ENCODE results near the gene CDK19.

Gene CDK19

DNA sequence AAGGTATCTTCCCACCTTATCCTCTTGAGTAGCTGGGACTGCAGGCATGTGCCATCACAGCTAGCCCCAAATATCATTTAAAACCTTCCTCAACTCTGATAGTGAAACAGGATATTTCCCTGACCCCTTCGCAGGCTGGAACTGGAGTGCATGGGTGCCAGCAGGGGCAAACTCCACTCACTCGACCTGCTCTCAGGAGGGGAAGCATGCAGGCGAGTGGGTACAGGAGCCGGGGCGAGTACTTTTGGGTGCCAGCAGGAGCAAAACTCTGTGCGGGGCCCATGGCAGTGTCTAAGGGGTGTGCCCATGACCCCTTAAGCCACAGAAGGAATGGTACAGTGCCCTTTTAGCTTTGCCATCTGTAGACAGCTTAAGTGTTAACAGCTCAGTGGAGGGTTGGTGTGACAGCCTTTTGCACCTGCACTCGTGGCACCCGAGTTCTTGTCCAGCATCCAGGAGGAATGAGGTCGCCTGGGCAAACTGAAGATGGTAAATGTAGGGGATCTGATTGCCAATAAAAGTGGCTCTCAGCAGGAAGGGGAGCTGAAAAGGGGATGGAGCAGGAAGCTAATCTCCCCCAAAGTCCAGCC, 155.1 kb downstream of the CDK19 start:
- no peak for DNase-seq (ENCODE audit: insufficient read length, low spot score)
- TF ChIP-seq POLR2A (IDR thresholded peaks at IDR 0.05; ENCODE audit: low read depth, low read length) = no peak
- no peak for FAIRE-seq

DNA sequence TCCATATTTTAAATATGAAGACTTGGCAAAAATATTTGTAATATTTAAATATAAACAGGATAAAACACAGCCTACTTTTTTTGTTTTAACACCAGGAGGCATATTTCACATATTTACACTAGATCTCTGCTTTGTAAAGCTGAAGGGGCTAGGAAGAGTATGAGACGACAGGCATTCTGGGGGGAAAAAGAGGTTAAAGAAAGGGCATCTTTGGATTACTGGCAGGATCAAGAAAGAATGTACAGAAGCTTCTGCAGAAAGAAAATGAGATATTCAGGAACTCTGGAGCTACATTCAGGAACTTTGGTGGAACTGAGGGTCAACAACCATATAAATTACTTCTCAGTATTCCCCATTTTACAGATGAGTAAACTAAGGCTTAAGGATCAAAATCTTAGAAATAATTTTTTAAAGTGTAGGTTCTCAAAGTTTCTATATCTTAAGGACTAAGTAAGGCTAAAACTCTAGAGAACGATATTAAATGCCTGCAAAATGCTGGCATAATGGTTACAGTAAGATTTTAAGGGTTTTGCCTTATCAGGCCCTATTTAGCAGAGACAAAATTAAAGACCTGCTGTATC, 156.5 kb downstream of the CDK19 start:
- no peak for TF ChIP-seq POLR2A (IDR thresholded peaks at IDR 0.05; ENCODE audit: low read depth, low read length)
- DNase-seq (ENCODE audit: insufficient read length, low spot score) (no peak), FAIRE-seq (no peak)

DNA sequence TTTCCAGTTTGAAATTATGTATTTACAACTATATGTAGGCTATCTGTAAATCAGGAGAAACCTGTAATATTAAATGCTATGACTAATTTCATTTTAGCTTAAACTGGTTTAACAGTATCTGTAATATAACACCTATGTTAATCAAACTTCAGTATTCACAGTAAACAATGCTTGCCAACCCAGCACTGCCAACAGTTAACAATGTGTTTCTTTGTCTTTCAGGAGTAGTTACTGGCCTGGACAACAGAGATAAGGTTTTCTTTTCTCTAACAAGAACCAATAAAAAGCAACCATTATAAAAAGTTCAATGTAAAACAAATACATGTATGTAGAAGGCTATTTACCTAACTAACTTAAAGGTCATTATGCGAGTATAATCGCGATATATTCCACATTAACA, 158.8 kb downstream of the CDK19 start:
- DNase-seq (ENCODE audit: insufficient read length, low spot score) = no peak
- no peak for TF ChIP-seq POLR2A (IDR thresholded peaks at IDR 0.05; ENCODE audit: low read depth, low read length)
- no peak for FAIRE-seq

DNA sequence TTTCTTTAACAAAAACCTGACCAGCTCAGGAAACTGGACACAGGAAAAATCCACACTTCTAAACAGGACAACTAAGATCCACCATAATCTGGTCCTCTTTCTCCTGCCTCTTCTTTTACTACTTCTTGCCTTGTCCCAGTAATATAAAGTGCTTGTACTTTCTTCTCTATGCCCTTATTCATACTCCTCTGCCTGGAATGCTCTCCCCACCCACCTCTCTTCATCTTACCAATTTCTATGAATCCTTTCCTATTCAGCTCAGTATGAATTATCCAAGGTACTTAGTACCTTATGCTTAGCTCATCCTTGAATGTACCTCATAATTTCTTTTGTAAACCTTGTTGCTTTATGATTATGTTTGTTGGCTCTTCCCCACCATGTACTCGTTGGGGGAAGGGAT, 159.4 kb downstream of the CDK19 start:
- FAIRE-seq = no peak
- no peak for DNase-seq (ENCODE audit: insufficient read length, low spot score)
- no peak for TF ChIP-seq POLR2A (IDR thresholded peaks at IDR 0.05; ENCODE audit: low read depth, low read length)

DNA sequence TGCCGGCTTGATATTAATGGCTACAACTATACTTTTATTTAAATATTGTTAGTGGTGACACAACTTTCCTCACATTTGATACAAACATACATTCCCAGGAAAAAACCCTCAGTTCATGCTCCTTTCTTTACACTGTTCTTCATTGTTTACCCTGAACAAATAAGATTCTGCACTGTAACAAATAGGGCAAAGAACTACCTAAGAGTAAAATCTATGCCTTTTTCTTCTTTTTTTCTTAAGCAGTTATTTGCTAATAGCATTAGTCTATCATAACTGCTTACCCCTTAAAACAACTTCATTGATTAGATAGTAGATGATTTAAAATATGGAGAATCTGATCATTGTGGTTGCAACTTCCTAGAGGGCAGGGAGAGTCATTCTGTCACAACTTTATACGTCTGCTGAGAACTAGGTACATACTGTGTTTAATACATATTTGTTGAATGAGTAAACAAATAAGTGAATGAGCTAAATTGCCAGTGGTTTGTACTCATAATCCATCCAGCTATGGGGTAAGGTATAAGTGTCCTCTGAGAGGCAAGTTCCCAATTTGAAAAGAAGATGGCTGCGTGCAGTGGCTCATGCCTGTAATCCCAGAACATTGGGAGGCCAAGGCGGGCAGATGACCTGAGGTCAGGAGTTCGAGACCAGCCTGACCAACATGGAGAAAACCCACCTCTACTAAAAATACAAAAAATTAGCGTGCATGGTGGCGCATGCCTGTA, 161.0 kb downstream of the CDK19 start:
- DNase-seq (ENCODE audit: insufficient read length, low spot score) (no peak), FAIRE-seq (peak; percentile 15)
- no peak for TF ChIP-seq POLR2A (IDR thresholded peaks at IDR 0.05; ENCODE audit: low read depth, low read length)

DNA sequence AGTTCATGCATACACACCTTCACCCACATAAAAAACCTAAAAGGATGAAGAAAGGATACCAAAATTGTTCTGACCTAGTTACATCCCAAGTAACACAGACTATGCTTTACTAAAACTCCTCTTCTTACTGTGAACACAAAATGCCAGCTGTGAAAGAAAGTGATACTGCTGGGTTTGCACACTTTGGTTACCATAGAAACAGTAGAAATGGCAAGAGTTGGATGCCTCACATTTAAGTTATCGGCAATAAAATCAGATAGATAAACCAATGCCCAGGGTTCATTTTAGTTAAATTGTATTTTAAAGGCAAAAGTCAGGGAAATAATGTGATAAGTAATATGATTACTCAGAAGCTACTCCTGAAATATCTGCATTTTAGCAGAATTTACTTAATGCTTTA, 161.9 kb downstream of the CDK19 start:
- no peak for TF ChIP-seq POLR2A (IDR thresholded peaks at IDR 0.05; ENCODE audit: low read depth, low read length)
- FAIRE-seq (no peak), DNase-seq (ENCODE audit: insufficient read length, low spot score) (no peak)

DNA sequence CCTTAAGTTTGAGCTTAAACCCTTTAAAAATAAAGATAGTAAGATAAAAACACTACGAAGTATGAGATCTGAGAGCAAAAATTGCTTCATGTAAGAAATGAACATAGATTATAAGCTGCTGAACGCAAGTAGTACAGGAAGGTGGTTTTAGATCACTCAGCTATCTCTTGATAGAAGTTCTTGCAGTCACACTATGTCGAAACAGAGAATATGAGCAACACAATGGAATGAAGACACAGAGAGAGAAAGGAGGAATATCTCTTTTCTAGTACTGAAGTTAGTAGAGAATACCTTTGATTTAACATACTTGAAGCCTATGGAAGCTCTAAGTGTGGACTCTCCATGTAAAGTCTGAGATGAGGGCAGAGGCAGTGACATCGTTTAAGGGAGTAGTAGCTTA, 162.7 kb downstream of the CDK19 start:
- DNase-seq (ENCODE audit: insufficient read length, low spot score) = no peak
- TF ChIP-seq POLR2A (IDR thresholded peaks at IDR 0.05; ENCODE audit: low read depth, low read length) = no peak
- FAIRE-seq = no peak

DNA sequence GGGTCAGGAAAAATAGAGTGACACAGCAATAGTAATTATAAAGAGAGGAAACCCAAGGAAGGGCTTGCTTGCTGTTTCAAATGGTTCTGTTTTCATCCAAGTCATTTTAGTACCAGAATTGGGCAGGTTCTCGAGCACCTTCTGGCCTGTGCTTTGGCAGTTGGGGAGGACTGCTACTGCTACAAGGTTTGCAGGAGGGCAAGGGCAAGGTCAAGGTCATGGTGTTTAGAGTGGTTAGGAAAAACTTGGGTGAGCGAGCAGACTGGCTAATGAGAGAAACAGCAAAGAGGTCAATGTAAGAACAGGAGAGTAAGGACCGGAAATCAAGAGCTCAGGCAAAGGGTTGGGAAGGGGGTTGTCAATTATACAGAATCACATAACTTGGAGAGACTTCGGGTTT, 164.5 kb downstream of the CDK19 start:
- DNase-seq (ENCODE audit: insufficient read length, low spot score) (no peak), FAIRE-seq (no peak)
- TF ChIP-seq POLR2A (IDR thresholded peaks at IDR 0.05; ENCODE audit: low read depth, low read length) = no peak

DNA sequence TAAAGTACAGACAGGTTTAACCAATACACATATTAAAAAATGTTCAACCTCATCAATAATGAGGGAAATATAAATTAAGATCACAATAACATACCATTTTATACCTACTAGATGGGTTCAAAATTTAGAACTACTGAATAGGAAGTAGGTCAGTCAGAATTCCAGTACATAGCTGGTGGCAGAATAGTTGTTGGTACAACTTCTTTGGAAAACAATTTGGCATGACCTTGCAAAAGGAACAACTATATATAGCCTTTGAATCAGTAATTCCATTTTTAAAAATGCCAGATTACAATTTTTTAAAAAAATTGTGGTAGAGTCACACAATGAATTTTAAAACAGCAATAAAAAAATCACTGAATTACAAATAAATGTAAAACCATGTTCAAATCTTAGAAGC, 165.6 kb downstream of the CDK19 start:
- FAIRE-seq = no peak
- DNase-seq (ENCODE audit: insufficient read length, low spot score) = no peak
- no peak for TF ChIP-seq POLR2A (IDR thresholded peaks at IDR 0.05; ENCODE audit: low read depth, low read length)

DNA sequence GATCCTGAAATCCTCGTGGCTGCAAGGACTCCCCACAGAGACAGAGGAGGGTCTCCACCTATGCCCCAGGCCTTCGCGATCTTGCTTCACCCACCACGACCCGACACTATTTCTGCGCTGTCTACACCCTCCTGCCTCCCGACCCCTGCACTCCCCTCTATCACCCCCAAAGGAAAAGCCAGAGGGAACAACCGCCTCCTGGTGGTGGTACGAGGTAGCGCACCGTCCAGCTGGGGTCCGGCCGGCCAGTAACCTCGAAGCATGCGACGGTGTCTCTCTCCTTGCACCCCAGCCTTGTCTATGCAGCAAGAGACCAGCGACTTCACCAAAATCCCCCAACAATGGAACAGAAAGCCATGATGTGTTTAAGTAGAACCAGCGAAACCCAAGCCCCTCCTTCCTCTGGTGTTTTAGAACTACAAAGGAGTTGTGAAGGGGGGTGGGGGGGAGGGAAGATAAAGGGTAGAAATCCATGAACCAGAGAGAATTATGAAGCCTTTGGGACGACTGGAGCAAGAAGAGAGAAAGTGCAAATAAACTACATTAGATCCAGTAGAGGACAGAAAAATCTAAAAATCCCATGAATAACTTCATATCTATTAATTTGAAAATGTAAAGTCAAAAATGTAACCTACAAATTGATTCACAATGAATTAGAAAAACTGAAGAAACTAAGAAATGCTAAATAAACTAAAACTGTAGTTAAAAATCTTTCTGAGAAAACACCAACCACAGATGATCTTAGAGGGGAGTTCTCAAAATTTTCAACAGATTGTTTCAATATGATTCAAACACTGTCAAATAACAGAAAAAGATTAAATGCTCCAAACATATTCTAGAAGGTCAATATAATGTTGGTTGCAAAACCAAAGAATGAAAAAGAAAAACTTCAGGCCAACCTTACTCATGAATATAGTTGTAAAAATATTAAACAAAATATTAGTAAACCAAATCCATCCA, 168.0 kb downstream of the CDK19 start:
- no peak for FAIRE-seq
- TF ChIP-seq POLR2A (IDR thresholded peaks at IDR 0.05; ENCODE audit: low read depth, low read length) = no peak

DNA sequence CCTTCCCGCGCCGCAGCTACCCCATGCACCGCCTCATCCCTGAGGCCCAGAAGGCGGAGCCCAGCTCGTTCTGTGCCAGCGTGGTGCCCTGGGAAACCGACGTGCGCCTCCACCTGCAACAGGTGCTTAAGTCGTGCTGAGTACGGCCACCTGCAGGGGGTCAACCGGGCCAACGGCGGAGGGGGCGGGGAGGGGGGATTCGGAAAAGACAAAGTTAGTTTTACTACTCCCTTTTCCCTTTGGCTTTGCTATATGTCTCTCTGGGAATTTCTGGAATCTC, 168.9 kb downstream of the CDK19 start:
- DNase-seq (ENCODE audit: insufficient read length, low spot score) = no peak
- no peak for TF ChIP-seq POLR2A (IDR thresholded peaks at IDR 0.05; ENCODE audit: low read depth, low read length)
- FAIRE-seq = no peak

More for the DNA sequence above, 168.0 kb downstream of the CDK19 start:
- DNase-seq (ENCODE audit: insufficient read length, low spot score) = no peak

DNA sequence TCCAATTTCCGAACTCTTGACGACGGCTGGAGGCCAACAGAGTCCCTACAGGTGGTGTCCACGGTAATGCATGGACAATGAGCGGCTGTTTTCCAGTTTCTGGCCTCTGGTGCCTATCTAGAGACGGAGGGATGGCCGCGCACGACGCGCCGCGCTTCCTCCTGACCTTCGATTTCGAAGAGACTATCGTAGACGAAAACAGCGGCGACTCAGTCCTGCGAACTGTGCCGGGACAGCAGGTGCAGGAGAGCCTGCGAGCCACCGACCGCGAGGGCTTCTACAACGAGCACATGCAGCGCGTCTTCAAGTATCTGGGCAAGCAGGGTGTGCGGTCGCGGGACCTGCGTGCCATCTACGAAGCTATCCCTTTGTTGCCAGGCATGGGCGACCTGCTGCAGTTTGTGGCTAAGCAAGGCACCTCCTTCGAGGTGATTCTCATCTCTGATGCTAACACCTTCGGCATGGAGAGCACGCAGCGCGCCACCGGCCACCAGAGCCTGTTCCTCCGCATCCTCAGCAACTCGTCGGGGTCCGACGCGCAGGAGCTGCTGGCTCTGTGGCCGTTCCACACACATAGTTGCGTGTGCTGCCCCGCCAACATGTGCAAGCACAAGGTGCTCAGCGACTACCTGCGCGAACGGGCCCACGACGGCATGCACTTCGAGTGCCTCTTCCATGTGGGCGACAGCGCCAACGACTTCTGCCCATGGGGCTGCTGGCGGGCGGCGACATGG, 169.4 kb downstream of the CDK19 start:
- FAIRE-seq = no peak

DNA sequence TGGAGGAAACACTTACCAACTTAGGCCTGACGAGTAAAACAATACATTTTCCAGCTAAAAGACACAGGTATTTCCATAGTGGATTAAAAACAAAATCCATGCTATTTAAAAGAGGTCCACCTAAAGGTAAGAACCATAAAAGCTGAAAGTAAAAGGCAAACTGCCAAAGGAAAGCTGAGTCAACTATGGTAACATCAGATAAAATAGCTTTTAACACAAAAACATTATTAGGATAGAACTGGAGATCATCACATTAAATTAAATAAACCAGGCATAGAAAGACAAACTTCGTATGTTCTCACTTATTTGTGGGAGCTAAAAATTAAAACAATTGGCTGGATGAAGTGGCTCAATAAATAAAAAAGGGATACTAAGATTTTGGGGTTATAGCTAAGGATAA, 172.1 kb downstream of the CDK19 start:
- FAIRE-seq (no peak), DNase-seq (ENCODE audit: insufficient read length, low spot score) (no peak)
- TF ChIP-seq POLR2A (IDR thresholded peaks at IDR 0.05; ENCODE audit: low read depth, low read length) = no peak

More for the DNA sequence above, 169.4 kb downstream of the CDK19 start:
- DNase-seq (ENCODE audit: insufficient read length, low spot score) = no peak
- no peak for TF ChIP-seq POLR2A (IDR thresholded peaks at IDR 0.05; ENCODE audit: low read depth, low read length)

DNA sequence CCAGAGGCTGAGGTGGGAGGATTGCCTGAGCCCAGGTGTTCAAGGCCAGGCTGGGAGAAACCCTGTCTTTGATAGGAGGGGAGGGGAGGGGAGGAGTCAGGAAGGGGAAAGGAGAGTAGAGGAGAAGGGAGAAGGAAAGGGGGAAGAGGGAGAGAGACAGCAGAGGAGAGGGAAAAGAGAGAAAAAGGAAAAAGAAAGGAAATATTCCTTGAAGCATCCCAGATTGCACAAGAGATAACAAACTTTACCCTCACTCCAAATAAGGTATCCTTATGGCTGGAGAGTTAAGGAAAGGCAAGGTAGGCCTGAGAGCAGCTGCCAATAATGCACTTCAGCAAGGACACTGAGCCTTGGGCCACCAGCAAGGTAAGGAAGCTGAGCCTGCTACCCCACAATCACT, 172.6 kb downstream of the CDK19 start:
- TF ChIP-seq POLR2A (IDR thresholded peaks at IDR 0.05; ENCODE audit: low read depth, low read length) = no peak
- DNase-seq (ENCODE audit: insufficient read length, low spot score) = no peak
- no peak for FAIRE-seq
